Measurements from ENCODE around the gene SFT2D1. TPM values are rescaled to one million over a fixed set of nuclear protein-coding genes. Genes with fewer than 3 reads are reported as not detected.

SFT2D1 gene
- total RNA-seq, 3 donors from 2014 or later = 40.4 to 67.5 (median 53.3) TPM

GRCh38 chr6:166271376-166271765, 71.0 kb downstream of the SFT2D1 start:
- intact Hi-C loops (cut with DNase I, micrococcal nuclease) = loop anchor here in 1 of 2 donors (10.0 kb wide), 1 partner anchor 133 kb away; no protein-coding TSS in a partner anchor
- ATAC-seq (no peak), DNase-seq (no peak)

GRCh38 chr6:166270706-166271375, 71.5 kb downstream of the SFT2D1 start:
- no peaks in the 10 kb centered on the region for H3K36me3 ChIP-seq (ENCODE audit: low read depth)
- DNase-seq = no peak
- intact Hi-C loops (cut with DNase I, micrococcal nuclease) = loop anchor here in 1 of 2 donors (10.0 kb wide), 1 partner anchor 134 kb away; no protein-coding TSS in a partner anchor
- H3K9me3 ChIP-seq = no peaks in the 10 kb centered on the region
- H3K4me3 ChIP-seq = no peak overlapping the region
- ATAC-seq = no peak
- no peaks in the 10 kb centered on the region for H3K4me1 ChIP-seq (ENCODE audit: low read depth)
- TF ChIP-seq, protein P1, sequence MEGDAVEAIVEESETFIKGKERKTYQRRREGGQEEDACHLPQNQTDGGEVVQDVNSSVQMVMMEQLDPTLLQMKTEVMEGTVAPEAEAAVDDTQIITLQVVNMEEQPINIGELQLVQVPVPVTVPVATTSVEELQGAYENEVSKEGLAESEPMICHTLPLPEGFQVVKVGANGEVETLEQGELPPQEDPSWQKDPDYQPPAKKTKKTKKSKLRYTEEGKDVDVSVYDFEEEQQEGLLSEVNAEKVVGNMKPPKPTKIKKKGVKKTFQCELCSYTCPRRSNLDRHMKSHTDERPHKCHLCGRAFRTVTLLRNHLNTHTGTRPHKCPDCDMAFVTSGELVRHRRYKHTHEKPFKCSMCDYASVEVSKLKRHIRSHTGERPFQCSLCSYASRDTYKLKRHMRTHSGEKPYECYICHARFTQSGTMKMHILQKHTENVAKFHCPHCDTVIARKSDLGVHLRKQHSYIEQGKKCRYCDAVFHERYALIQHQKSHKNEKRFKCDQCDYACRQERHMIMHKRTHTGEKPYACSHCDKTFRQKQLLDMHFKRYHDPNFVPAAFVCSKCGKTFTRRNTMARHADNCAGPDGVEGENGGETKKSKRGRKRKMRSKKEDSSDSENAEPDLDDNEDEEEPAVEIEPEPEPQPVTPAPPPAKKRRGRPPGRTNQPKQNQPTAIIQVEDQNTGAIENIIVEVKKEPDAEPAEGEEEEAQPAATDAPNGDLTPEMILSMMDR (IDR thresholded peaks at IDR 0.05) = no peak

More at GRCh38 chr6:166271376-166271765, 71.0 kb downstream of the SFT2D1 start:
- Histone ChIP-seq H3K36me3 (ENCODE audit: low read depth) (no peaks in the 10 kb centered on the region), H3K4me1 (ENCODE audit: low read depth) (no peaks in the 10 kb centered on the region), H3K9me3 (no peaks in the 10 kb centered on the region), H3K4me3 (no peak overlapping the region)
- TF ChIP-seq, protein P1 (IDR thresholded peaks at IDR 0.05) = no peak

Other genes with a start within 250 kb of the SFT2D1 start
- gene TBXT, start 174.7 kb downstream of the SFT2D1 start, total RNA-seq = not detected
- gene PRR18, start 34.2 kb downstream of the SFT2D1 start, total RNA-seq = under 1 TPM in 1 of 3 donors, not detected in 2; 0.13 TPM
- 100 to 1,000 TPM in 2 of 3 donors, 10 to 100 TPM in 1; 75.0 to 139 (median 117) TPM for gene MPC1, start 40.4 kb upstream of the SFT2D1 start, total RNA-seq
- 1 to 10 TPM in 1 of 3 donors, under 1 TPM in 2; 0.66 to 1.7 (median 0.92) TPM for gene RAMACL, start 244.1 kb upstream of the SFT2D1 start, total RNA-seq